C4-2B (cell line): ENCODE results near the gene CDH23.

Experiments
- CTCF ChIP-seq: fragments of 450-650 bp; conservative IDR thresholded peaks from 2 replicates; pipeline ENCODE4 v1.5.1; 2017; ENCODE audit warnings: mild to moderate bottlenecking
- ZFX ChIP-seq: fragments of 450-650 bp; IDR thresholded peaks from 2 replicates; pipeline ENCODE4 v1.6.1; 2017

GRCh38 chr10:71479831-71480230, 83.1 kb downstream of the CDH23 start:
- TF ChIP-seq CTCF: no peak
- TF ChIP-seq ZFX: no peak
